ENCODE measurements around the gene RANBP17. TPM values are rescaled to one million over a fixed set of nuclear protein-coding genes. Genes with fewer than 3 reads are reported as not detected.
"Not testable (repeated sequence)": the region's sequence is repeated elsewhere in the genome, so short reads cannot be mapped to it uniquely, and the experiment has no call there.

RANBP17 gene
- total and polyA plus RNA-seq, 9 of the 15 experiments (the other 6 are each of a cell fraction or from before 2014, with no cell fraction given), result not detected

GRCh38 chr5:170870390-170870789 lies 8.6 kb downstream of the RANBP17 start:
- H2AFZ ChIP-seq (ENCODE audit: low read depth, low read length); CTCF ChIA-PET (ENCODE audit: low intra/inter-chr PET ratio); H4K20me1 ChIP-seq (replicated peaks; ENCODE audit: control insufficient read depth, insufficient read depth, low read length); DNase-seq (ENCODE audit: extremely low read depth in 1 of 4, low spot score in 3 of 4); H3K4me1 ChIP-seq (replicated peaks in 1 of 2; ENCODE audit: control insufficient read depth in 2 of 2, insufficient read depth in 2 of 2, low read length in 2 of 2); H3K9ac ChIP-seq (ENCODE audit: insufficient read depth in 1 of 2, low read depth in 2 of 2, low read length in 2 of 2); POLR2A ChIA-PET; in situ Hi-C loops (cut with MboI); H3K4me2 ChIP-seq (ENCODE audit: insufficient read depth, low read length); FAIRE-seq; H3K79me2 ChIP-seq (ENCODE audit: control insufficient read depth, insufficient read depth, low read length); H3K27me3 ChIP-seq (ENCODE audit: control insufficient read depth in 2 of 2, insufficient read depth in 2 of 2, low read length in 2 of 2); H3K9me1 ChIP-seq (ENCODE audit: control insufficient read depth, insufficient read depth, low read length); H3K36me3 ChIP-seq (ENCODE audit: control insufficient read depth, insufficient read depth, low read length); H3K9me3 ChIP-seq (replicated peaks; ENCODE audit: control insufficient read depth, insufficient read depth, low read depth, low read length); ATAC-seq; H3K27ac ChIP-seq (ENCODE audit: extremely low read depth, low read depth, low read length); BruUV-seq (replicated peaks); intact Hi-C loops (cut with micrococcal nuclease); H3K4me3 ChIP-seq: not testable (repeated sequence)
- peak; percentile 26 for TF ChIP-seq ZNF146 (CRISPR knock-in tag; IDR thresholded peaks at IDR 0.05; ENCODE audit: unreplicated experiment)

GRCh38 chr5:170874017-170874416 lies 12.2 kb downstream of the RANBP17 start:
- WGBS (ENCODE audit: insufficient coverage, low coverage, missing lambda C conversion rate), result 0% methylated on average over 2 of the region's 2 CpGs
- no peaks in the 10 kb centered on the region for H4K20me1 ChIP-seq (replicated peaks; ENCODE audit: control insufficient read depth, insufficient read depth, low read length)
- in situ Hi-C loops (cut with MboI), result no loop called here
- H3K36me3 ChIP-seq (ENCODE audit: control insufficient read depth, insufficient read depth, low read length), result no peaks in the 10 kb centered on the region
- H3K27ac ChIP-seq (ENCODE audit: extremely low read depth, low read depth, low read length), result no peak overlapping the region
- no peak for ATAC-seq
- H3K4me3 ChIP-seq, result no peak overlapping the region
- no peak overlapping the region for H3K9ac ChIP-seq (ENCODE audit: insufficient read depth in 1 of 2, low read depth in 2 of 2, low read length in 2 of 2)
- no peaks in the 10 kb centered on the region for H3K4me1 ChIP-seq (replicated peaks in 1 of 2; ENCODE audit: control insufficient read depth in 2 of 2, insufficient read depth in 2 of 2, low read length in 2 of 2)
- H3K27me3 ChIP-seq (ENCODE audit: control insufficient read depth in 2 of 2, insufficient read depth in 2 of 2, low read length in 2 of 2), result no peaks in the 10 kb centered on the region
- H3K9me3 ChIP-seq (replicated peaks; ENCODE audit: control insufficient read depth, insufficient read depth, low read depth, low read length), result peaks cover 1% of the 10 kb centered on the region; the same call in 1 of the 2 replicates
- H3K4me2 ChIP-seq (ENCODE audit: insufficient read depth, low read length), result no peak overlapping the region
- no peak overlapping the region for H2AFZ ChIP-seq (ENCODE audit: low read depth, low read length)
- DNase-seq (ENCODE audit: extremely low read depth in 1 of 4, low spot score in 3 of 4), result no peak
- intact Hi-C loops (cut with micrococcal nuclease), result no loop called here
- FAIRE-seq, result no peak
- no peaks in the 10 kb centered on the region for H3K9me1 ChIP-seq (ENCODE audit: control insufficient read depth, insufficient read depth, low read length)
- ChIA-PET CTCF (ENCODE audit: low intra/inter-chr PET ratio) (no interaction called here), POLR2A (no interaction called here)
- H3K79me2 ChIP-seq (ENCODE audit: control insufficient read depth, insufficient read depth, low read length), result no peaks in the 10 kb centered on the region
- no TSS peak for BruUV-seq (replicated peaks)
- no peak for TF ChIP-seq DDX20 (tag; IDR thresholded peaks at IDR 0.05; ENCODE audit: low read depth)
- no peak for TF ChIP-seq RERE (CRISPR knock-in tag; IDR thresholded peaks at IDR 0.05; ENCODE audit: borderline replicate concordance)
- no peak for TF ChIP-seq HLTF (IDR thresholded peaks at IDR 0.05)
- TF ChIP-seq ELK3 (CRISPR knock-in tag; IDR thresholded peaks at IDR 0.05), result no peak
- no peak for TF ChIP-seq ZFPM2 (CRISPR knock-in tag; IDR thresholded peaks at IDR 0.05)
- no peak for TF ChIP-seq RBM15 (IDR thresholded peaks at IDR 0.05; ENCODE audit: insufficient read depth, low read length)
- no peak for TF ChIP-seq ZNF644 (tag; IDR thresholded peaks at IDR 0.05; ENCODE audit: low read depth)
- TF ChIP-seq ID3 (CRISPR knock-in tag; IDR thresholded peaks at IDR 0.05), result no peak
- no peak for TF ChIP-seq ID3 (tag; IDR thresholded peaks at IDR 0.05)

Measured in K562 (cell line).